HG02642 (cell line): ENCODE results near the gene ABCC5.

Experiments used
- ATAC-seq: cut with Tn5 transposase; IDR thresholded peaks from one replicate; pipeline ENCODE4 v1.9.1; 2021; ENCODE audit warnings: mild to moderate bottlenecking; ENCODE audit not compliant: unreplicated experiment, poor library complexity

The ABCC5 gene

DNA sequence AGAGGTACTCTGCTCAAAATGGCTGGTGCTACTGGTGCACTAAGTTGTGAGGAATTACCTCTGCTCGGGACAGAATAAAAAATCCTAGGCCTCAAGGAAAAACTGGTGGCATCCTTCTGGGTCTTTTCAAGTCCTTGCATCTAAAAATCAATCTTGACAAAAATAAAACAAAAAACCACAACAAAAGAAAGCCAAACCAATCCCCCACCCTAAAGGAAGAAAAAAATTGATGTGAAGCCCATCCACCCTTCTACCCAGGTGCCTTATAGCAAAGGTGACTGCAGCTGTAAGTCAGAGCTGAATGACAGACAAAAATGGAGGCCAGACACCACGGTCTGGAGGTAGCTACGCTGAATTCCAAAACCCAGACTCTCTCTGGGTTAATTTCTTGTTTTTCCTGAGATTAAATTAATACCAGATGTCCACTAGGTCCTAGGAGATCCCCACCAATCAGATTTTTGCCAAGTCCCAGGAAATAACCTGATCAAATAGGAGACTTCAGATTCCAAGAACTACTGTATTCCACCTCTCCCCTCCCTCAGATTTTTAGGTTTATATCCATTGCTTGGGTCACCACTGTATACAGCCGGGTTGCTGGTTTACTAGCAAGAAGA lies 33.5 kb downstream of the ABCC5 start:
- no peak for ATAC-seq

DNA sequence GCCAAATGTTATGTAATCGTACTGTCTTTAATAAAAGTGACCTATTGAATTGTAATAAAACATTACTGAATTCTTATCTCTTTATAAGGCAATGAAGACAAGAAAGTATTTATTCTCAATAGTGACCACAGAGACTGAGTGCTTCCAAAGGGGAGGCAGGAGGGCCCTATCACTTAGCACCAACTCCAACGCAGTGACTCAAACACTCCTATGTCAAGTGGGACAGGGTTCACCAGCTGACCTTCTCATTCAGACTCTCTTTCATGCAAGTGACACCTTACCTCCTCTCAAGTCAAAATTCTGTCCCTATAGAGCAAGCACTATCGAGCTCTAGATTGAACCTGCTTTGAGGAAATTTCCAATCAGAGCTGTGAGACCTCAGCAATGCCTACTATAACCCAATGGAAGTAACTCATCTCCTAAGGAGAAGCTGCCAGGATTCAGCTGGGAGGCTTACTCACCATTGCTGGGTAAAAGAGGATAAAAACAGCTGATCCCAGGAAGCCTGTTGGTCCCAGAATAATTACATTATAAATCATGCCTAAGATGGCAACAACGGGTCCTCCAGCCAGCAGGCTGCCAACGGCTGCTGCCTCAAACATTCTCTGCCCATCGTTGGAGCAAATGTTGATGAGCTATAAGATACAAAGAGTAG lies 35.6 kb downstream of the ABCC5 start:
- no peak for ATAC-seq

DNA sequence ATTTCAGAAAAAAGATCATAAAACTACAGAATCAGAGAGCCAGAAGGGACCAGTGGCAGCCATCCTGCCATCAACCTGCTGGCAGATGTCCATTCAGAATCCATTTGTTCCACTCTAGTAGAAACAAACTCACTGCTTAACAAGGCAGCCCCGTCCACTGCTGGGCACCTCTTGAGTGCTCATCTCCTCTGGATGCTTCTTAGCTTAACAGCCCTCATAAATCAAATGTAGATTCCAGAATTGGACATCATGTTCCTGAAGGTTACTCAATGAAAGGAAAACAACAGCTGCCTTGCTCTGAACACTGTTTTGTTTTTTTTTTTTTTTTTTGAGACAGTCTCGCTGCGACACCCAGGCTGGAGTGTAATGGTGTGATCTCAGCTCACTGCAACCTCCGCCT lies 37.3 kb downstream of the ABCC5 start:
- no peak for ATAC-seq

DNA sequence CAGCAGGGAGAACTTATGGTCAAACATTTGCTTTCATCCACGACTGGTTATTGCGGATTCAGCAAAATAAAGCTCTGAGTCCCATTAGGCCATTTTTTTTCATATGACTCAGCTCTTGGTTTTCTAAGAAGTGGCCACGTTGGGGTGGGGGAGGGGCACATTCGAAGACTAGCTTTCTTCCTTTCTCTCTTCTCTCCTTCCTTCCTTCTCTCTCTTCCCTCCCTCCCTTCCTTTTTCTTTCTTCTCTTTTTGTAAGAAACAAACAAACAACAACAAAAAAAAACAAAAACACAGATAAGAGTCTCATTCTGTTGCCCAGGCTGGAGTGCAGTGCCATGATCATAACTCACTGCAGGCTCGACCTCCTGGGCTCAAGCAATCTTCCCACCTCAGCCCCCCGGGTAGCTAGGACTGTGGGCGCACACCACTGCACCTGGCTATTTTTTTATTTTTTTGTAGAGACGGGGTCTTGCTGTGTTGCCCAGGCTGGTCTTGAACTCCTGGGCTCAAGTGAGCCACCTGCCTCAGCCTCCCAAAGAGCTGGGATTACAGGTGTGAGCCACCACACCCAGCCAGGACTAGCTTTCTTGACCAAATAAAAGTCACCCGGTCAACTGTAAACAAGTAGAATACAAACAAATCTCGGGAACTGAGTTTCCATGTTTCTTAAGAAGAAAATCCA lies 41.6 kb downstream of the ABCC5 start:
- no peak for ATAC-seq

DNA sequence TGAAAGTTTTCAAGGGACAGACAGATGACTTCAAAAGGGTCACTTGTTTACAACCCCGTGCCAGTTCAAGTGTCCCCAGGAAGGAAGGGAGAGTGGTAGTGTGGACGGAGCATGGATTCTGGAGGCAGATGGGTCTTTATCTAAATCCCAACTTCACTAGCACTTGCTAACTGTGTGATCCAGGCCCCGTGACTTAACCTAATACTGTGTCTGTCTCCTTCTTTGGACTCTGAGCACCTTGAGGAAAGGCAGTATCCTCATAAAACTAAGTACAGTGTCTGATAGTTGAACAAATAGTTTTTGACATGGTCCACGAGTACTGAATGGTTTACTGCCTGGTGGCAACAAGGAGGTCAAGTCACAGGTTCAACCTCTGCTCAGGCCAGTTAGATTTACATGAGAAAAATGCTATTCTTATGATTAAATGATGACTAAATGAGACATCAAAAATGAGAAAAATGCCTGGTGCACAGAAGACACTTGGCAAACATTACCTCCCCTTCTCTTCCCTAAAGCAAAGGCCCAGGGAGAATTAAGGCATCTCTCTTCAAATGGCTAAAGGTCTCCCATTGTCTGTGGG lies 48.9 kb downstream of the ABCC5 start:
- no peak for ATAC-seq

DNA sequence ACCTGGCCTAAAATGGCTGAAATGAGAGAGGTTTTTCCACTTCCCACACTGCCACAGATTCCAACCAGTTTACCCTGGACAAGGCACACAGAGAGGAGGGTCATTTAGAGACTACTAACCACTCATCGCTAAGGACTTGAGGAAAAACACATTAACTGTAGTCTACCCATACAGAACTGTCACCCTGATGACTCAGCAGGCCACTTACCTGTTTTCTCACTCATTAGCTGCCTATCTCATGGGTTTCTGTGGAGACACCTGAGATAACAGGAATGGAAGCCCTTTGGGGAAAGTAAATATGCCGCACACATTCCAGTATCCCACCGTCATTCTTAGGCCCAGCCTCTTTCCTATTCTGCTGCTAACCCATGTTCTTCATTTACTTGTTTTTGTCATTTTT lies 50.0 kb downstream of the ABCC5 start:
- no peak for ATAC-seq

DNA sequence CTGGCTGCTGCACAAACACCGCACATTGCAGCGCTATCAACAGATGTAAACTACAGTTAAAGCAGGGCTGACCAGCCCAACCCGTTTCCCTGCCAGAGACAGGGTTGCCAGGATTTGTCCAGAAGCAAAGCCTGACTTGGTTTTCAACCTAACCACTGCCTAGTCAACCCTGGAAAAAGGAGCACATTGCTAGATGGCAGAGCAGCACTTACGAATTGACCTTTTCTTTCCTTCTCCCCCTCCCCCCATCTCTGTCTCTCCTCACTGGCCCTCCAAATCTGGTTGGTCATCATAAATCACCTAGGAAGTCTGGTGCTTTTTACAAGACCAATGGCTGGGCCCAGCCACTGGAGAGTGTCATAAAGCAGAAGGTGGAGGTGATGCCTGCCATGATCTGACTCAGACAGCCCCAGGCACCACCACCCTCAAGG lies 51.3 kb downstream of the ABCC5 start:
- ATAC-seq: no peak

DNA sequence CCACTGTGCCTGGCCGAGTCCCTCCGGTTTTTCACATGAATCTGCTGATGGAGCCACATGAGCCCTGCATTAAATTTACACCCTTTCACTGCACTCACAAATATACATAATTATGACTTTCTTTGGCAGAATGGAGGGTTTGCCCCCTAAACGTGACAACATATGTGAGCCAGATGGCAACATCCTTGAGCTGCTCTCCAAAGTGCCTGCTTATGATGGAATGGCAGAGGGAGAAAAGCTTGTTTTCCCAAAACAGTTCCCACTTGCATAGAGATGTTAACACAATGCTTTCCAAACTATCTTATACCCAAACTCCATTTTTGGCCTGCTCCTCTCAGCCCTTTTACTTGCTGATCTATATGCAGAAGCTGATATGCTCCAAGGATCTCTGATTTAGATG lies 54.9 kb downstream of the ABCC5 start:
- no peak for ATAC-seq

DNA sequence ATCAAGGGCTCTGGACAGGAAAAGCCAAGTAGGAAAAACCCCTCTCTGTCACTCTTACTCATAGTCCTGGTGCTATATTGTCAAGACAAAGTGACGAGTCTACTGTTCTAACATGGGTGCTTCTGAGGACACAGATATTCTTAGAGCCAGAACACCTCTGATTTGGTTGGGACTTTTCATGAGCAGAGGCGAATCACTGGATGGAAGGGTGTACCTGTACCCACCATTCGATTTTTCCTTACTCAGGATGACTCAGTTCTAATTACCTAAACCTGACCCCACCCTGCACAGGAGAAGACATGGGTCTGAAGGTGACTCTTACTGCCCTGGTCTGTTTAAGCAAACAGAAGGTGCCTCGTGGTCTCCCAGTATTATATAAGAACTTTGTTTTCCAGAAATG lies 58.5 kb downstream of the ABCC5 start:
- no peak for ATAC-seq

DNA sequence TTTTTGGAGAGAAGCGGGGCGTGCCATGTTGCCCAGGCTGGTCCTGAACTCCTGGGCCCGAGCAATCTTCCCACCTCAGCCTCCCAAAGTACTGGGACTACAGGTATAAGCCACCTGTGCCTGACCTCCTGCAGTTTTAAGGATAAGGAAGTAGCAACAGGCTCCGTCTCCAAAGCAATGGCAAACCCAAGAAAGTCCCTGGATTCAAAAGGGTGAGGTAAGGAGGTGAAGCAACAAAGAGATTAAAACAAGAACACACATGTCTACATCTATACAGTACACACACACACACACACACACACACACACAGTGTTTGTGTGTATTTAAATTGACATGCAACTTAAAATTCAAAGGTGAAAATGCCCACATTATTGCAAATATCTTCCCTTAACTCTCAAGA lies 58.9 kb downstream of the ABCC5 start:
- no peak for ATAC-seq

DNA sequence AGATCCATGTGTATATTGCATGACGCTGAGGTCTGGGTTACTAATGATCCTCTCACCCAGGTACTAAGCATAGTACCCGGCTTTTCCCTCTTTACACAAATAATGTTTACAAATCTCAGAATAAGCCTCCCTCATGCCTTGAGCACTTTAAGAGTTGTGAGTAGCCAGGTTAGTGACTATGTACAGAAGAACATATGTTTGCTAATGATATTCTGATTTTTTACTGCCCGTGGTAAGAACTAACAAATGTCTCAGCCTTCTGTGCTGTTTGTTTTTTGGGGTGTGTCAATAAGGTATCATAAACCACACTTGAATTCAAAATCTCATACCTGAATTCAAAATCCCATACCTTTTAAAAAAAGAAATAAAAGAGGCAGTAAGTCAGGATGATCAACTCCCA lies 59.5 kb downstream of the ABCC5 start:
- no peak for ATAC-seq

DNA sequence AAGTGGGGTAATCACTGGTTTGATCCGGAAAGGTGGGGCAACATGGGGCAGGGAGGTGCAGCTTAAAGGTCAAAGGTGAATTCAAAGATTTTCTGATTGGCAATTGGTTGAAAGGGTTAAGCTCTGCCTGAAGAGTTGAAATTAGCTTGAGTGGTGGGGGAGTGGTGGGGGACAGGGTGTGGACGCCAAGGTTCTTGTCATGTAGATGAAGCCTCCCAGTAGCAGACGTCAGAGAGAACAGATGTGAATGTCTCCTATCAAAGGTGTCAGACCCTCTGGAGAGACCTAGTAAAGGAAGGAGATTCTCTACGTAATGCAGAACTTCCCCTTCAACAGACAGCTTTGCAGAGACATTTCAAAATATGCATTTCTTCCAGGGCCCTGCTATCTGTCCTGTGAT lies 62.8 kb downstream of the ABCC5 start:
- ATAC-seq: no peak

DNA sequence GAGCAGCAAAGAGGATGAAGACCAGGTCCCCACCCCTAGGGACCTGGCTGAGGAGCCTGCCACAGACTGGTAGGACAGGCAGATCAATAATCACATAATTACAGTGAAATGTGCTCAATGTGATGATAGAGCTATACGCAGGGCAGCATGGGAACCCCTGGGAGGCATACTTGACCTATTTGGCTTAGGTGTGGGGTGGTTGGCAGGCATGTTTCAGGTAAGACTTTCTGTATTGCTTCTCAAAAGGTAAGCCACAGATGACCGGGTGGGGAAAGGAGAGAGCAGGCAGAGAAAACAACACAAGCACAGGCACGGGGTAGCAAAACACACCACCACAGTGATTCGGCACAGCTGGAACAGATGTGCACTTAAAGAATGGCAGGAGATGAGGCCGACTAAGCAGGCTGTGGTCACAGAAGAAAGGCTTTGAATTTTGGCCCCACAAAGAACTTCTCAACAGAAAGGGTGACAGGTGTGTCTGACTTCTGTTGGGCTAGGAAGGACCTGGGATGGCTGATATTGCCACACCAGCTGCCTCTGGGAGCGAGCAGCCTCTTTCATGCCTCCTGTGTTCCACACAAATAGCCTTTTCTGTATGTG lies 64.1 kb downstream of the ABCC5 start:
- ATAC-seq: no peak

DNA sequence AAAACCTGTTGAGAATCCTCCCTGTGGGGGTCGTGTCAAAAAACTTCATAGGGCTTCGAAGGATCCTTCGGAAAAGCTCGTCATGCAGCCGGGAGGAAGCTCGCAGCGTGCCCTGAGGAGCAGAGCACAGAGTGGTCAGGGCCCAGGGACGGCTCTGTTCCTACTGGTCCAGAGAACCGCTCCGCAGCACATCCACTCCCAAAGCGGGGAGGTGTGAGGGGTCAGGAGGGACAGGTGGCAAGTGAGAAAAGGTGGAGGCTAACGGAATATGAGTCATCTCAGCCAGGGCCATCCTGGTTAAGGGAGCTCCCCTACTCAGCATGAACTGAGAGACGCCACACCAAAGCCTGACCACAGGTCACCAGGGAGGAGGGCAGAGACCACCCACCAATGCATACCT lies 66.2 kb downstream of the ABCC5 start:
- ATAC-seq: no peak

DNA sequence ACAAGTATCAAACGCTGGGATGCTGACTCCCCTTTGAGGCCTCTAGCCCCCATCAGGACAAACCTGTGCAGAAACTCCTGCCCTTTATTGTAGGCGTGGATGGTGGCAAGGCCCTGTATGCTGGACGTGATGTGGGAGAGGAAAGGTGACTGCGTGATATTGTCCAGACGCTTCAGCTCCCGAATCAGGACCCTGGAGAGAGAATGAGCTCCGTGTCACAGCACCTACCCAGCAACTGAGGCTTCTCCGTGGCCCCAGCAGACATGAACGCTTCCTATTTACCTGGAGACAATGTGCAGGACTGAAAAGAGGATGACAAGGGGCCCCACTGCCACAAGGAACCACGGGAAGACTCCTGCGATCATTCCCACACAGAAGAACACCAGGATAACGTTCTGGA lies 68.0 kb downstream of the ABCC5 start:
- ATAC-seq: no peak

DNA sequence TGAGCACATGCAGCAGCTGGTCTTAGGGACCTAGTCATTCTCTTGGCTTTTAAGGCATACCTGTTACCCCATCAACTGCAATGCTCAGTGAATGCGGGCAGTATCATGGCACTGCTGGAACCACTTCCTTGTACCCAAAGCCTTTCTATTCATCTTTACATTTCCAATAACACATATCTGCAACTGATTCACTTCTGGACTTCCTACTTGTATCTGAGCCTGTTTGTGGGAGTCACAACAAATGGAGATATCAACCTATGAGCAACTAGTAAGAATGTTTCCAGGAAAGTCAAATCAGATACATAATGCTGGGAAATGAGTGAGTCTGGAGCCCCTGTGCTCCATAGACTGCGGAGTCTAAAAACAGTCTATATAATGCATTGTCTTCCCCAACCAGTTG lies 71.6 kb downstream of the ABCC5 start:
- no peak for ATAC-seq

DNA sequence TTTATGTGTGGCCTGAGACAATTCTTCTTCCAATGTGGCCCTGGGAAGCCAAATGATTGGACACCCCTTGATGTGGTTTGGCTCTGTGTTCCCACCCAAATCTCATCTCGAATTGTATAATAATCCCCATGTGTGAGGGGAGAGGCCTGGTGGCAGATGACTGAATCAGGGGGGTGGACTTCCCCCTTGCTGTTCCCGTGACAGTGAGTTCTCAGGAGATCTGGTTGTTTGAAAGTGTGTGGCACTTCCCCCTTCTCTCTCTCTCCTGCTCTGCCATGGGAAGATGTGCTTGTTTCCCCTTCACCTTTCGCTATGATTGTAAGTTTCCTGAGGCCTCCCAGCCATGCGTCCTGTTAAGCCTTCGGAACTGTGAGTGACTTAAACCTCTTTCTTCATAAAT lies 72.9 kb downstream of the ABCC5 start:
- no peak for ATAC-seq

DNA sequence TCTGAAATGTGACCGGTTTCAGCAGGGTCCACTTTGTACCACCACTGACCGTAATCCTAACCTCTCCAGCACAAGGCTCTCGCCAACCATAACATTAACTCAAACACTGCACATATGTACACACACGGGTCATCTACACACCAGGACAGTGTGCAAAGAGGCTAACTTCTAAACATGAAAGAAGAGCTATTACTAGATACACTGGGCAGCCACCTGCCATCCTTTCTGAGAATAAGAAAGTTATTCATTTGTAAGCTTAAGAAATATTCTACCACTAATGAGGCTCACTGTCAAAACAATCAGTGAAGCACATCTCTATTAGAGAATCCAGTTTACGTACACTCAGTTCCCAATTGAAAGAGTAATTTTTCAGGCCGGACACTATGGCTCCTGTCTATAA lies 73.9 kb downstream of the ABCC5 start:
- ATAC-seq: no peak

DNA sequence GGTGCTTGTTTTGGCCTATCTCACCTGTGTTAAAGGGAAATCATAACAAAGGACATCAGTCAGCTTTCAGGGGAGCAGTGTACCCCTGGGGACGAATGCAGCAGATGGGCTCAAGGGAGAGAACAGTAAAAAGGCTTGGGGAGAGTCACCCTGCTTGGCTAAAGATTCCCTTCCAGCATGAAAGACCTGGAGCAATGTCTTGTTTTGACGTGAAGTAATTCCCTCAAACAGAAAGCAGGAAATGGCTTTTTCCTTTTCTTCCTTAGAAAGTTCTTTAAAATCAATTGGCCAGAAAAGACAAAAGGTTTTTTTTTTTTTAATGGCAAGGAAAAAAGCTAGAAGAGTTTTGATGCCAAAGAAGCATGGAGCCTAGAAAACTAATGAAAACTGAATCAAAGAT lies 76.5 kb downstream of the ABCC5 start:
- no peak for ATAC-seq

DNA sequence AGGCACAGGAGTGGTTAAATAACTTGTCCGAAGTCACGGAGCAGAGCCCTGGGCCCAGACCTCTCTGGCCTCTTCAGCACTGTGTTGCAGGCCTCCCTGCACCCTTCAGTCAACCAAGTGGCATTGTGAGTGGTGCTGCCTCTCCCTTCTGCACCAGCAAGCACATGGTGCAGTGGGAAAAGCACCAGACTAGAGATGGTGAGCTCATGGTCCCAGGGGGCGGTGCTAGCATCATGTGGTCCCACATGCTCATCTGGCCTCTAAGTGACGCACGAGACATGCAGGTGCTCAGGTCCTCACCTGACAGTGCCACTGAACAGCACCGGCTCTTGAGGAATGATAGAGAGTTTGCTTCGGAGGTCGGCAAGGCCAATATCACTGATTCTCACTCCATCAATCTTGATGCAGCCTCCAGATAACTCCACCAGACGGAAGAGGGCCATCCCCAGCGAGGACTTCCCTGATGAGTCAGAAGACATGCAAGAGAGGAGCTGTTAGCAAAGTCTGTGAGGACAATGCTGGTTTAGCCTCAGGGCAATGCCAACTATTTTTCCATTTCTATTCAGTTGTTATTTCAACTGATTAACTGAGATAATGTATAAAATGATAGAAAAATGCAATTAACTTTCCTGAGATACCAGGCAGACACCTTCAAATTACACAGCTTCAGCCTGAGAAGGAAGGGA lies 79.9 kb downstream of the ABCC5 start:
- no peak for ATAC-seq

DNA sequence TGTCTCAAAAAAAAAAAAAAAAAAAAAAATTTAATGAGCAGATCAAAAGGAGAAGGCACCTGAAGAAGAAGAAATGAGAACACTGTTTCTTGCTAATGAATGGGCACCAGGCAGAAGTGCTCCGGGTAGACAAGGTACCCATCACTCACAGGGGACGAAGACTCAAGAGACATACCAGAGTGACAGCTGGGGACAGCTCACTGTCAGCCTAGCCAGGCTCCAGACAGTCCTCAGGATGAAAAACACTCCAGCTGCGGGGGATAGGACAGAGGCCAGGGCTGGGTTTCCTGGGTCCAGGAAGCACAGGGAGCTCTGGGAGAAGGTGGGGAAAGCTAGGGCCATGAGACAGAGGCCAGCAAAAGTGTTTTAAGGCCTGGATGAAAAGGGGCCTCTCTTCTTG lies 84.5 kb downstream of the ABCC5 start:
- ATAC-seq: no peak
